Pancreas (tissue), 10 donors: ENCODE data around the gene LRMDA. TPM values are rescaled to one million over a fixed set of nuclear protein-coding genes. Genes with fewer than 3 reads are reported as not detected.

ENCODE experiments used
- ATAC-seq, 4 donors: fragments of 200-7000 bp; cut with Tn5 transposase; one replicate each; pipeline versions ENCODE4 v1.8.0 to v1.9.1; 2020; ENCODE audit warnings: mild to moderate bottlenecking in 4 of 4, moderate library complexity in 4 of 4
- DNase-seq, 6 donors: peaks; one replicate each; pipeline ENCODE4 v3.0.0-alpha.2; 2020
- FAIRE-seq: peaks from 2 replicates; lab custom pipeline; 2012; peaks lifted over from hg19 to GRCh38; lab: Jason Lieb, UNC
- H3K27ac ChIP-seq, 4 donors: fragments of 200-600 bp; sonication (generic); 1 replicate in 3 of 4; 2 replicates in 1 of 4; pipeline versions ENCODE4 v1.5.0 to v1.8.0; 2020
- H3K27me3 ChIP-seq, 4 donors: fragments of 200-600 bp; one replicate each; pipeline ENCODE4 v1.8.0; 2021
- H3K36me3 ChIP-seq, 3 donors: fragments of 200-600 bp; sonication (generic) in 1 of 3; one replicate each; pipeline versions ENCODE4 v1.5.0 to v1.8.0; 2020 to 2021
- H3K4me1 ChIP-seq, 3 donors: fragments of 200-600 bp; one replicate each; pipeline ENCODE4 v1.8.0; 2021
- H3K4me3 ChIP-seq, 4 donors: fragments of 200-600 bp; sonication (generic) in 2 of 4; one replicate each; pipeline versions ENCODE4 v1.5.0 to v1.8.0; 2020 to 2021
- H3K9me3 ChIP-seq, 4 donors: fragments of 200-600 bp; one replicate each; pipeline ENCODE4 v1.8.0; 2021
- CTCF ChIP-seq, 4 donors: fragments of 200-600 bp; sonication (generic) in 3 of 4; IDR thresholded peaks; one replicate each; pipeline versions ENCODE4 v1.5.0 to v1.8.0; 2021; ENCODE audit warnings: antibody characterized with exemption in 4 of 4
- WGBS, 2 donors: extraction: QIAGEN DNeasy Blood & Tissue Kit; methylation state at CpG; one replicate each; pipeline ENCODE4 v1.1.7; 2013; 5-methylcytosine and 5-hydroxymethylcytosine counted together
- intact Hi-C, 3 donors: fragments of 100-400 bp; cut with DNase I; formaldehyde crosslinking; loops; one replicate each; pipeline versions ENCODE4 v1.11.1 to v1.14.2; 2022
- polyA plus RNA-seq, 2 donors: library from polyadenylated mRNA; stranded (reverse); fragments of 200-250 nt; gene quantifications; one replicate each; pipeline ENCODE4 v1.2.3, GENCODE V29; 2013
- total RNA-seq, 6 donors: library from RNA; stranded (reverse); fragmentation: NEBNext Ultra II Directional in 4 of 6; extraction: Animal tissue kit (Norgen Biotek cat#: 25700) in 4 of 6; gene quantifications; one replicate each; pipeline versions ENCODE4 v1.2.1 to v1.2.4, GENCODE V29; 2021 to 2023
- donor health status: healthy with polysubstance abuse.
- donor health status: DM: no; HTN: no; CAD: no; lungs with moderate emphysema.
- donor health status: DM: no; HTN: no; CAD: no.
- donor health status: control.
- donor health status: control.
- donor health status: Bipolar disorder and iron deficiency.
- donor health status: DM: yes; HTN: yes; CAD: no.
- donor health status: DM: no; HTN: no; CAD: no.
- donor health status: DM: no; HTN: no; CAD: no.
- donor health status: DM: yes; HTN: yes; CAD: no.

Gene LRMDA
- total and polyA plus RNA-seq, 8 donors: 4.6 to 21.2 (median 13.4) TPM

DNA sequence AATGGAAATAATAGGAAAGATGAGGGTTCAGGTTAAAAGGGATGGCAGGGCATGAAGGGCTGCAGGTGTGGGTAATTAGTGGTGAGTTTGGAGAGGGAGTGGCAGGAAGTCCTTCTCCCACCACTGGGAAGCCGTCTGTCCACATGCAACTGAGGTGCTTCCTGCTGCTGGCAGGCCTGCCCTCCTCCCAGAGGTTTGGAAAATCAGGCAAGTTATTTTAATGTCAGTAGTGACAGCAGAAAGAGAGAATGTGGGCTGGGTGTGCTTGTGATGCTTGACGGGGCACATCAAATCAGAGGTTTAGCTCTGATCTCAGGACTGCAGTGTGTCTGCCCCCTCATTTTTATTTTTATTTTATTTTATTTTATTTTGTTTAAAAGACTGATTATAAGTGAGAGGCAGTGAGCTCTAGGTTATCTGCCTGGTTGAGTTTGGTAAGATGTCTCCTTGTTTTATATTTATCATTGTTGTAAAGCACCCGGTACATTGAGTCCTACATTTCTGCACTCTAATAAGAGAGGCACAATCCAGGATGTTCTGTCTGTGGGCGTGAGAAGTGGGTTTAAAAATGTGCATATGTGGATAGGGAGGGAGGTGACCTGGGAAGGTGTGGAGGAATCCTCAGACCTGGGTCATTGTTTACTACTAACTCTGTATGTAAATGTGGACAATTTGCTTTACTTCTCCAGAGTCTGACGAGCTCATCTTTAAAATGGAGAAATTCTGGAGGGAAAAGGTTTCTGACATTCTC lies 504.4 kb downstream of the LRMDA start:
- Histone ChIP-seq H3K36me3 (no peaks in the 10 kb centered on the region), H3K4me3 (no peak overlapping the region), H3K4me1 (no peaks in the 10 kb centered on the region), H3K27me3 (no peaks in the 10 kb centered on the region), H3K9me3 (no peaks in the 10 kb centered on the region), H3K27ac (no peak overlapping the region)
- no peak for ATAC-seq
- TF ChIP-seq CTCF (IDR thresholded peaks at IDR 0.05): no peak
- DNase-seq: no peak
- no peak for FAIRE-seq
- 88 to 89% methylated on average over 5 of the region's 5 CpGs for WGBS, 2 donors
- intact Hi-C loops: no loop called here

DNA sequence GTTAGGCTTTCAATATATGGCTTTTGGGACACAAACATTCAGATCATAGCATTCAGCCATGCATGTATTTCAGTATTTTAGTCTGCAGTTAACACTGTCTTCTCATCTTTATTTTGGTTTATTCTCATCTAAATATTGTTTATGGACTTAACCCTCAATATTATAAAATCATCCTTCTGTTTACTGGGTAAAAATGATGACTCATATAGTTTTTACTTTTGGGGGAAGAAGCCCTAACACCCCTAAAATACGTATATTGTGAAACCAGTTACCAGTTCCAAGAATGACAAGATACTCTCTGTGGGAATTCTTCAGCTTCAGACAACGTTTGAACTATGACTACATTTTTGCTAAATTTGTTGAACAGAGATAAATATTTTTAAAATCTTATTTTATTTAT lies 505.4 kb downstream of the LRMDA start:
- no peak for TF ChIP-seq CTCF (IDR thresholded peaks at IDR 0.05)
- DNase-seq (no peak), ATAC-seq (no peak), FAIRE-seq (no peak)
- Histone ChIP-seq H3K27ac (no peak overlapping the region), H3K36me3 (no peaks in the 10 kb centered on the region), H3K9me3 (no peaks in the 10 kb centered on the region), H3K4me3 (no peak overlapping the region), H3K4me1 (no peaks in the 10 kb centered on the region), H3K27me3 (no peaks in the 10 kb centered on the region)
- intact Hi-C loops: no loop called here
- WGBS, 2 donors: 65 to 80% methylated on average over 2 of the region's 2 CpGs

DNA sequence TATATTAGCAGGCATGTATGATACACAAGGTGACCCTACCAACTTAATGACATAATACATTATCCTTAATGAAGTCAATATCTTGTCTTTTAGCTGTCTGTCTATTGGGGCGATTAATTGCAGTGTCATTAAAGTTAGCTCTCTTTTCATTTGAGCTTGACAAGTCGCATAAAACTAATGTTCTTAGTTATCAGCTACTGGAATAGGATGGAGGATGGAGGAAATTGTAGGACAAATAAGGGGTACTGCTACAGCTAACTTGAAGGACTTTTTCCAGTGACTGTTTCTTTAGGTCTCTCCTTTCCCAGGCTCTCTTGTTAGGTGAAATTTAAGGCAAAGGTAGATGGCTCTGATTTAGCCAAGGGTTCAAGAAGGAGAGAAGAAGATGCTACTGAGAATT lies 506.4 kb downstream of the LRMDA start:
- intact Hi-C loops: no loop called here
- no peak for FAIRE-seq
- no peak for ATAC-seq
- DNase-seq: no peak
- Histone ChIP-seq H3K36me3 (no peaks in the 10 kb centered on the region), H3K27me3 (no peaks in the 10 kb centered on the region), H3K4me3 (no peak overlapping the region), H3K4me1 (no peaks in the 10 kb centered on the region), H3K27ac (no peak overlapping the region), H3K9me3 (no peaks in the 10 kb centered on the region)
- TF ChIP-seq CTCF (IDR thresholded peaks at IDR 0.05): no peak
- WGBS, 2 donors: 83 to 85% methylated on average over 2 of the region's 2 CpGs

GRCh38 chr10:75938380-75939122 lies 507.1 kb downstream of the LRMDA start:
- no peaks in the 10 kb centered on the region for H3K9me3 ChIP-seq
- no peaks in the 10 kb centered on the region for H3K4me1 ChIP-seq
- intact Hi-C loops: no loop called here
- H3K4me3 ChIP-seq: no peak overlapping the region
- no peaks in the 10 kb centered on the region for H3K27me3 ChIP-seq
- FAIRE-seq: no peak
- TF ChIP-seq CTCF (IDR thresholded peaks at IDR 0.05): no peak
- WGBS, 2 donors: 95 to 97% methylated on average over 13 of the region's 13 CpGs
- H3K36me3 ChIP-seq: no peaks in the 10 kb centered on the region
- H3K27ac ChIP-seq: no peak overlapping the region
- ATAC-seq: no peak
- DNase-seq: no peak

GRCh38 chr10:75939541-75939940 lies 508.1 kb downstream of the LRMDA start:
- DNase-seq (no peak), FAIRE-seq (no peak), ATAC-seq (no peak)
- H3K27me3 ChIP-seq: no peaks in the 10 kb centered on the region
- no peaks in the 10 kb centered on the region for H3K4me1 ChIP-seq
- no peaks in the 10 kb centered on the region for H3K9me3 ChIP-seq
- no peaks in the 10 kb centered on the region for H3K36me3 ChIP-seq
- WGBS, 2 donors: 78 to 80% methylated on average over 3 of the region's 3 CpGs
- TF ChIP-seq CTCF (IDR thresholded peaks at IDR 0.05): no peak
- H3K27ac ChIP-seq: no peak overlapping the region
- no peak overlapping the region for H3K4me3 ChIP-seq
- intact Hi-C loops: no loop called here
